ENCODE measurements around the gene C4orf51. TPM values are rescaled to one million over a fixed set of nuclear protein-coding genes. Genes with fewer than 3 reads are reported as not detected.

C4orf51 gene
- polyA plus RNA-seq, 3 donors from 2014 or later = not detected

- H3K36me3 Mint-ChIP-seq = peaks cover 19 to 49% (median 36%) of the 10 kb centered on the region in 3 donors
- H3K27ac Mint-ChIP-seq = no peak overlapping the region
- H3K4me1 Mint-ChIP-seq = no peaks in the 10 kb centered on the region
- H3K27me3 Mint-ChIP-seq (ENCODE audit: low read depth in 3 of 3) = peaks cover 0 to 2% (median 0%) of the 10 kb centered on the region in 3 donors
- no peak overlapping the region for H3K4me3 Mint-ChIP-seq
- H3K9me3 Mint-ChIP-seq = no peaks in the 10 kb centered on the region
- DNase-seq = no peak
Measured at GRCh38 chr4:145773581-145774234, 93.8 kb downstream of the C4orf51 start.

DNA sequence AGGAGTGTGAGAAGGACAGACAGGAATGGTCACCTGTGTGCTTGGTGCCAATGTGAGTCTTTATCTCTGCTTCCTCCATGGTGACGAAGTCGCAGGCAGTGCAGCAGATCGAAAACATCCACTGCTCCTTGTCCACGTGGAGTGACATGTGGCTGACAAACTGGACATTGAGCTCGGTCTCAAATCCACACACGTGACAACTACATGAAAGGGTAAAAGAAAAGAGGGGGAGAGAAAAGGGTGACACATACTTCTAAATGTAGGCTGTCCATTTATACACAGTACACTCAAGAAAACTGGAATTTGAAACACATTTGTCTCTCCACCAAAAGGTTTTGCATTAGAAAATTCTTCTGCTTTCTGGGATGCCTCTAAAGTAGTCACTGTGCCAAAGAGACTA, 94.5 kb downstream of the C4orf51 start:
- no peaks in the 10 kb centered on the region for H3K9me3 Mint-ChIP-seq
- DNase-seq = no peak

GRCh38 chr4:145775406-145775805, 95.5 kb downstream of the C4orf51 start:
- Mint-ChIP-seq H3K36me3 (peaks cover 26 to 54% (median 39%) of the 10 kb centered on the region in 3 donors), H3K4me1 (peaks cover 5 to 15% of the 10 kb centered on the region in 2 donors), H3K9me3 (no peaks in the 10 kb centered on the region), H3K27ac (peak overlapping the region in 1 of 6 donors; percentile 53), H3K4me3 (no peak overlapping the region), H3K27me3 (ENCODE audit: low read depth in 3 of 3) (peaks cover 0 to 2% (median 0%) of the 10 kb centered on the region in 3 donors)
- DNase-seq = no peak

More for the DNA sequence above, 94.5 kb downstream of the C4orf51 start:
- H3K4me3 Mint-ChIP-seq = no peak overlapping the region
- peaks cover 24 to 54% (median 39%) of the 10 kb centered on the region in 3 donors for H3K36me3 Mint-ChIP-seq
- H3K4me1 Mint-ChIP-seq = peaks cover under 1 to 5% of the 10 kb centered on the region in 2 donors
- H3K27ac Mint-ChIP-seq = no peak overlapping the region
- H3K27me3 Mint-ChIP-seq (ENCODE audit: low read depth in 3 of 3) = peaks cover 0 to 2% (median 0%) of the 10 kb centered on the region in 3 donors

GRCh38 chr4:145776208-145776607, 96.3 kb downstream of the C4orf51 start:
- peaks cover 7 to 22% of the 10 kb centered on the region in 2 donors for H3K4me1 Mint-ChIP-seq
- no peak for DNase-seq
- no peak overlapping the region for H3K4me3 Mint-ChIP-seq
- H3K9me3 Mint-ChIP-seq = no peaks in the 10 kb centered on the region
- peaks cover 0 to 2% (median 0%) of the 10 kb centered on the region in 3 donors for H3K27me3 Mint-ChIP-seq (ENCODE audit: low read depth in 3 of 3)
- H3K36me3 Mint-ChIP-seq = peaks cover 26 to 50% (median 38%) of the 10 kb centered on the region in 3 donors
- no peak overlapping the region for H3K27ac Mint-ChIP-seq

GRCh38 chr4:145779319-145779801, 99.4 kb downstream of the C4orf51 start:
- Mint-ChIP-seq H3K36me3 (peaks cover 17 to 33% (median 19%) of the 10 kb centered on the region in 3 donors), H3K4me3 (no peak overlapping the region), H3K27me3 (ENCODE audit: low read depth in 3 of 3) (no peaks in the 10 kb centered on the region), H3K4me1 (peaks cover 12 to 29% of the 10 kb centered on the region in 2 donors), H3K9me3 (no peaks in the 10 kb centered on the region), H3K27ac (no peak overlapping the region)
- no peak for DNase-seq

GRCh38 chr4:145781351-145781750, 101.4 kb downstream of the C4orf51 start:
- no peak overlapping the region for H3K4me3 Mint-ChIP-seq
- H3K36me3 Mint-ChIP-seq = peaks cover 8 to 36% (median 18%) of the 10 kb centered on the region in 3 donors
- no peak for DNase-seq
- H3K27ac Mint-ChIP-seq = peak overlapping the region in 3 of 6 donors; percentile 5 to 82 (median 17)
- H3K9me3 Mint-ChIP-seq = no peaks in the 10 kb centered on the region
- H3K4me1 Mint-ChIP-seq = peaks cover 12 to 29% of the 10 kb centered on the region in 2 donors
- no peaks in the 10 kb centered on the region for H3K27me3 Mint-ChIP-seq (ENCODE audit: low read depth in 3 of 3)

Other genes with a start within 250 kb of the C4orf51 start
- 1 to 10 TPM; 1.3 to 4.5 (median 2.5) TPM for gene SMAD1, start 198.3 kb upstream of the C4orf51 start, polyA plus RNA-seq
- gene MMAA, start 60.8 kb upstream of the C4orf51 start, polyA plus RNA-seq = 1 to 10 TPM; 3.6 to 9.8 (median 5.4) TPM